Pons (tissue), 1 donor: ENCODE measurements around the gene BPI.
A peak's percentile ranks its signal among the peaks of the same experiment; 100 is the strongest.
"Not testable (repeated sequence)": the region's sequence is repeated elsewhere in the genome, so short reads cannot be mapped to it uniquely, and the experiment has no call there.

Experiments used
- DNase-seq: peaks from one replicate; pipeline ENCODE4 v3.0.0-alpha.2; 2016; ENCODE audit warnings: low spot score

The BPI gene

GRCh38 chr20:38363004-38363747 lies 59.2 kb downstream of the BPI start:
- no peak for DNase-seq

GRCh38 chr20:38369389-38369788 lies 65.4 kb downstream of the BPI start:
- peak; percentile 7 for DNase-seq

GRCh38 chr20:38372806-38373205 lies 68.8 kb downstream of the BPI start:
- DNase-seq, result no peak

- DNase-seq, result no peak
Observed at GRCh38 chr20:38373231-38373867, 69.4 kb downstream of the BPI start.

GRCh38 chr20:38373898-38374297 lies 69.9 kb downstream of the BPI start:
- DNase-seq, result no peak

- peak; percentile 53 for DNase-seq
Observed at GRCh38 chr20:38377039-38377685, 73.2 kb downstream of the BPI start.

GRCh38 chr20:38377838-38378237 lies 73.9 kb downstream of the BPI start:
- not testable (repeated sequence) for DNase-seq

GRCh38 chr20:38383147-38383546 lies 79.2 kb downstream of the BPI start:
- DNase-seq, result no peak

- no peak for DNase-seq
Observed at GRCh38 chr20:38386004-38386403, 82.0 kb downstream of the BPI start.

- DNase-seq, result no peak
Observed at GRCh38 chr20:38386851-38387250, 82.9 kb downstream of the BPI start.
